ENCODE results near the gene ZNF790. TPM values are rescaled to one million over a fixed set of nuclear protein-coding genes. Genes with fewer than 3 reads are reported as not detected.

Gene ZNF790
- polyA plus RNA-seq, 4 donors: 9.5 to 14.5 (median 12.1) TPM

GRCh38 chr19:36772311-36773222 is 65.6 kb downstream of the ZNF790 start, which contains the start of gene ZNF850:
Gene ZNF850 (minus strand): TSS chr19:36772807. CDS start chr19:36762606, 10,201 bp downstream.
- DNase-seq (ENCODE audit: low read depth in 4 of 4, low spot score in 2 of 4): peak; percentile 91 to 96 (median 93)

GRCh38 chr19:36771261-36772231 is 66.6 kb downstream of the ZNF790 start:
- DNase-seq (ENCODE audit: low read depth in 4 of 4, low spot score in 2 of 4): peak; percentile 50 to 74 (median 64)

Other genes with a start within 250 kb of the ZNF790 start
- 10 to 100 TPM in 1 of 4 donors, 1 to 10 TPM in 3; 4.6 to 11.4 (median 7.4) TPM for gene ZNF382, start 233.1 kb downstream of the ZNF790 start, polyA plus RNA-seq (ENCODE audit: insufficient read length in 4 of 4)
- 10 to 100 TPM in 3 of 4 donors, 1 to 10 TPM in 1; 9.2 to 16.4 (median 12.5) TPM for gene ZNF461, start 171.6 kb downstream of the ZNF790 start, polyA plus RNA-seq (ENCODE audit: insufficient read length in 4 of 4)
- gene ZNF567, start 150.8 kb downstream of the ZNF790 start, polyA plus RNA-seq (ENCODE audit: insufficient read length in 4 of 4): 10 to 100 TPM; 11.8 to 14.4 (median 13.3) TPM
- 1 to 10 TPM; 2.3 to 4.0 (median 3.5) TPM for gene ZNF850, start 65.6 kb downstream of the ZNF790 start, polyA plus RNA-seq (ENCODE audit: insufficient read length in 4 of 4)
- gene ZNF345, start 12.5 kb upstream of the ZNF790 start, polyA plus RNA-seq (ENCODE audit: insufficient read length in 4 of 4): 10 to 100 TPM; 10.7 to 19.3 (median 14.6) TPM
- gene ZNF829, start 77.9 kb upstream of the ZNF790 start, polyA plus RNA-seq (ENCODE audit: insufficient read length in 4 of 4): 1 to 10 TPM; 6.5 to 8.2 (median 7.0) TPM
- 10 to 100 TPM; 20.6 to 29.4 (median 24.8) TPM for gene ZNF568, start 77.9 kb upstream of the ZNF790 start, polyA plus RNA-seq (ENCODE audit: insufficient read length in 4 of 4)
- 10 to 100 TPM; 17.9 to 24.8 (median 20.3) TPM for gene ZNF420, start 240.0 kb upstream of the ZNF790 start, polyA plus RNA-seq (ENCODE audit: insufficient read length in 4 of 4)

Measured in left renal cortex interstitium (tissue), 4 donors.